Measurements from ENCODE around the gene WDR38. TPM values are rescaled to one million over a fixed set of nuclear protein-coding genes. Genes with fewer than 3 reads are reported as not detected.
"Not testable (repeated sequence)": the region's sequence is repeated elsewhere in the genome, so short reads cannot be mapped to it uniquely, and the experiment has no call there.

Gene WDR38
- total RNA-seq, 1 donor from 2014 or later = not detected

DNA sequence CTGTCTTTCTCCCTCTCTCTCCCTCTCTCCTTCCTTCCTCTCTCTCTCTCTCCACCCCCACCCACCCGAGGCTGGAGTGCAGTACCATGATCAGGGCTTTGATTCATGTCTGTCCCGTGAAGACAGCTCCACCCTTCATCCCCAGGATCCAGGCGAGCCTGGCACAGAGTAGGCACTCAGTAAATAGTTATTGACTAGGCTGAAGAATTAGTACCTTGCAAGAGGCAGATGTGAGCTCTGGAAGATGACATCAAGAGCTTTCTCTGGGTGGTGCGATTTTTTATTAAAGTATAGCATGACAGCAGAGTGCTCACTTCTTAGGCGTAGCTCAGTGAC, 24.0 kb upstream of the WDR38 start:
- Histone ChIP-seq H3K4me3 (no peak overlapping the region), H3K4me1 (peaks cover 34% of the 10 kb centered on the region), H3K9me3 (replicated peaks) (peaks cover 8% of the 10 kb centered on the region), H3K27ac (replicated peaks) (no peak overlapping the region), H3K27me3 (ENCODE audit: low read depth) (no peaks in the 10 kb centered on the region), H3K36me3 (no peaks in the 10 kb centered on the region)
- no peak for DNase-seq
- intact Hi-C loops (cut with micrococcal nuclease) = no loop called here
- TF ChIP-seq, protein P1, sequence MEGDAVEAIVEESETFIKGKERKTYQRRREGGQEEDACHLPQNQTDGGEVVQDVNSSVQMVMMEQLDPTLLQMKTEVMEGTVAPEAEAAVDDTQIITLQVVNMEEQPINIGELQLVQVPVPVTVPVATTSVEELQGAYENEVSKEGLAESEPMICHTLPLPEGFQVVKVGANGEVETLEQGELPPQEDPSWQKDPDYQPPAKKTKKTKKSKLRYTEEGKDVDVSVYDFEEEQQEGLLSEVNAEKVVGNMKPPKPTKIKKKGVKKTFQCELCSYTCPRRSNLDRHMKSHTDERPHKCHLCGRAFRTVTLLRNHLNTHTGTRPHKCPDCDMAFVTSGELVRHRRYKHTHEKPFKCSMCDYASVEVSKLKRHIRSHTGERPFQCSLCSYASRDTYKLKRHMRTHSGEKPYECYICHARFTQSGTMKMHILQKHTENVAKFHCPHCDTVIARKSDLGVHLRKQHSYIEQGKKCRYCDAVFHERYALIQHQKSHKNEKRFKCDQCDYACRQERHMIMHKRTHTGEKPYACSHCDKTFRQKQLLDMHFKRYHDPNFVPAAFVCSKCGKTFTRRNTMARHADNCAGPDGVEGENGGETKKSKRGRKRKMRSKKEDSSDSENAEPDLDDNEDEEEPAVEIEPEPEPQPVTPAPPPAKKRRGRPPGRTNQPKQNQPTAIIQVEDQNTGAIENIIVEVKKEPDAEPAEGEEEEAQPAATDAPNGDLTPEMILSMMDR (IDR thresholded peaks at IDR 0.05; ENCODE audit: borderline replicate concordance) = no peak

DNA sequence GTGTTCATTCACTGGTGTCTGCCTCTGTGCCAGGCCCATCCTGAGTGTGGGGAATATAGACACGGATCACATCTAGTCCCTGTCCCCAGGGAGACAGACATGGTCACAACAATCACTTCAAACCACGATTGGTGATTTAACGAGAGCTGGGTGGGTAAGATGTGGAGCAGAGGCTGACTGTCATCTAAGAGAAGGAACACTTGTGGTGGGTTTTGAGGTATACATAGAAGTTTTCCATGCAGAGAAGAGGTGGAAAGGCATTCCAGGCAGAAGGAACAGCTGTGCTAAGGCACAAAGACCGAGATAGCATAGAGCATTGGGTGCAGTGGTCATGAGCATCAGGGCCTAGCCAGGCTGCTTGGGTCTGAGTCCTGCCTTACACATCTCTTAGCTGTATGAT, 22.7 kb upstream of the WDR38 start:
- no peaks in the 10 kb centered on the region for H3K27me3 ChIP-seq (ENCODE audit: low read depth)
- H3K9me3 ChIP-seq (replicated peaks) = no peaks in the 10 kb centered on the region
- no peaks in the 10 kb centered on the region for H3K36me3 ChIP-seq
- no peak overlapping the region for H3K27ac ChIP-seq (replicated peaks)
- intact Hi-C loops (cut with micrococcal nuclease) = no loop called here
- DNase-seq = no peak
- H3K4me3 ChIP-seq = no peak overlapping the region
- H3K4me1 ChIP-seq = peaks cover 47% of the 10 kb centered on the region
- TF ChIP-seq, protein P1 (IDR thresholded peaks at IDR 0.05; ENCODE audit: borderline replicate concordance) = no peak

DNA sequence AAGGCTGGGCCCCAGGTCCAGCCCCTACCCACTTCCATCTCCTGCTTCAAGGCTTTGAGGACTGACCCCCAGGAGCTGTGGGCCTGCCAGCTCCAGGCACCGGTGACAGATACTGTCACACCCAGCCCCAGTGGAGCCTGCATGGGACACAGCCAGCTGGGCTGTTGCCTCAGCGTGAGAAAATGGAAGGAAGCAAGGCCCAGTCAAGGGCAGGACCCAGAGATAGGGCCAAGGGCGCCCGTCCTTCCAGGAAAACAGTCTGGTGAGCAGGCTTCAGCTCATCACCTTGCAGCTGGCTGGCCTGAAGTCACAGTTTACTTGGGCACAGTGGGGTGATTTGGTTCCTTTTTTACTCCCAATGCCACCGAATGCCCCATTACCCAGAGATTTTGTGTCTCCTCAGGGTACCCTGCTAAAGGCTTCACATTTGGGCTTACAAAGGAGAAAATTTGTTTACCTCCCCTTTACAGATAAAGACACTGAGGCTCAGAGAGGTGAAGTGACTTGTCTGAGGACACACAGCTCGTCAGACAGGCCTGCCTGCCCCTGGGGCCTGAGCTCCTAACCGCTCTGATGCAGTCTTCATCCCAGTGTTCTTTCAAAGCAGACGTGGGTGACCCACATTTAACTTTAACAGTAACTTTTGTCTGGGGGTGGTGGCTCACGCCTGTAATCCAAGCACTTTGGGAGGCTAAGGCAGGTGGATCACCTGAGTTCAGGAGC, 21.5 kb upstream of the WDR38 start:
- TF ChIP-seq, protein P1 (IDR thresholded peaks at IDR 0.05; ENCODE audit: borderline replicate concordance) = no peak
- H3K27me3 ChIP-seq (ENCODE audit: low read depth) = no peaks in the 10 kb centered on the region
- H3K36me3 ChIP-seq = no peaks in the 10 kb centered on the region
- DNase-seq = peak; percentile 81
- H3K4me3 ChIP-seq = no peak overlapping the region
- peaks cover 59% of the 10 kb centered on the region for H3K4me1 ChIP-seq
- intact Hi-C loops (cut with micrococcal nuclease) = no loop called here
- peak overlapping the region; percentile 96 for H3K27ac ChIP-seq (replicated peaks)
- H3K9me3 ChIP-seq (replicated peaks) = no peaks in the 10 kb centered on the region

DNA sequence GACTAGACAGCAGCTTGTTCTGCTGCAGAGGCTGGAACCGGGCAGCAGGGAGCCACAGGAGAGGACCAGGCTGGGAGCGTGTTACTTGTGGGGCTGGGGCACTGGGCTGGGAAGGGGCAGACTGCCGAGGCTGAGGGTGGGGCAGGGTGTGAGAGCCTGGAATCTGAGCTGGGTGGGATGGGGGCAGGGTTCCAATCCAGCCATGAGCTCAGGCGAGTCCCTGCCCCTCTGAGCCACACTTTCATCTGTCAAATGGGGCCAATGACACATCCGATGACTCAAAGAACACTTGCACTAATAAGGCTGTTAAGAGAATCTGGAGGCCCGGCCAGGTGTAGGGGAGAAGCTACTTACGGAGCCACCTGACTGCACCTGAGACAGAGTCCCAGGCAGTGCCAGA, 18.7 kb upstream of the WDR38 start:
- no peak for DNase-seq
- peak overlapping the region; percentile 96 for H3K27ac ChIP-seq (replicated peaks)
- no peaks in the 10 kb centered on the region for H3K27me3 ChIP-seq (ENCODE audit: low read depth)
- H3K4me3 ChIP-seq = peak overlapping the region; percentile 40
- no peaks in the 10 kb centered on the region for H3K9me3 ChIP-seq (replicated peaks)
- no peaks in the 10 kb centered on the region for H3K36me3 ChIP-seq
- TF ChIP-seq, protein P1 (IDR thresholded peaks at IDR 0.05; ENCODE audit: borderline replicate concordance) = no peak
- H3K4me1 ChIP-seq = peaks cover 62% of the 10 kb centered on the region
- intact Hi-C loops (cut with micrococcal nuclease) = no loop called here

DNA sequence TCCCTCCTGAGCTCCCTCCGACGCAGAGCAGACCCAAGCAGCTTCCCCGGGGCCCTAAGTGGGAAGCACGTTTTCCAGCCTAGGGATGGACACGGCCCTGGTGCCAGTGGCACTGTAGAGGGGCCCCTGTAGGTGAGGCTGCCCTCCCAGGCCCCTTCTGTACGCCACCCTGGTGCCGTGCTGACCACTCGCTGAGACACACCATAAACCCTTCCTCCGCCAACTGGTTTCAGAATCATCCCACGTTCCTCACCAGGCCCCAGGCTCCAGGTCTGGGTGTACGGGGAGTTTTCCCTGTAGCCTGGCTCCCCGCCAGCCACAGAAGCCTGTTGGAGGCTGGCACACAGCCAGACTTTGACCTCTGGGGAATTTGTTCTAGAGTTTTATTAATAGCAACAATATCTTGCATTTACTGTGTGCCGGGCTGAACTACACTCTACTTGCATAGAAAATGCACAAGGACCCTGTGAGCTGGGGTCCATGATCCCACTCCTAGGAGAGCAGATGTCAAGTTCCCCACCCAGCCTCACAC, 18.2 kb upstream of the WDR38 start:
- peaks cover 67% of the 10 kb centered on the region for H3K4me1 ChIP-seq
- H3K4me3 ChIP-seq = peak overlapping the region; percentile 40
- TF ChIP-seq, protein P1 (IDR thresholded peaks at IDR 0.05; ENCODE audit: borderline replicate concordance) = no peak

DNA sequence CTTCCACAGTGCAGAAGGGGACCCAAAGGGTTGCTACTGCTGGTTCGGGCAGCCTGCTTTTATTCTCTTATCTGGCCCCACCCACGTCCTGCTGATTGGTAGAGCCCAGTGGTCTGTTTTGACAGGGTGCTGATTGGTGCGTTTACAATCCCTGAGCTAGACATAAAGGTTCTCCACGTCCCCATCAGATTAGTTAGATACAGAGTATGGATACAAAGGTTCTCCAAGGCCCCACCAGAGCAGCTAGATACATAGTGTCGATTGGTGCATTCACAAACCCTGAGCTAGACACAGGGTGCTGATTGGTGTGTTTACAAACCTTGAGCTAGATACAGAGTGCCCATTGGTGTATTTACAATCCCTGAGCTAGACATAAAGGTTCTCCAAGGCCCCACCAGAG, 15.1 kb upstream of the WDR38 start:
- peaks cover 55% of the 10 kb centered on the region for H3K4me1 ChIP-seq
- intact Hi-C loops (cut with micrococcal nuclease); H3K4me3 ChIP-seq; H3K27ac ChIP-seq (replicated peaks); H3K36me3 ChIP-seq; H3K27me3 ChIP-seq (ENCODE audit: low read depth); H3K9me3 ChIP-seq (replicated peaks); DNase-seq: not testable (repeated sequence)

More for the DNA sequence above, 18.2 kb upstream of the WDR38 start:
- Histone ChIP-seq H3K27me3 (ENCODE audit: low read depth) (no peaks in the 10 kb centered on the region), H3K27ac (replicated peaks) (peak overlapping the region; percentile 96), H3K36me3 (no peaks in the 10 kb centered on the region), H3K9me3 (replicated peaks) (no peaks in the 10 kb centered on the region)
- DNase-seq = peak; percentile 90
- intact Hi-C loops (cut with micrococcal nuclease) = no loop called here

GRCh38 chr9:124838567-124839275, 14.5 kb upstream of the WDR38 start:
- H3K36me3 ChIP-seq; H3K27ac ChIP-seq (replicated peaks); intact Hi-C loops (cut with micrococcal nuclease); H3K27me3 ChIP-seq (ENCODE audit: low read depth); DNase-seq; H3K9me3 ChIP-seq (replicated peaks): not testable (repeated sequence)
- peak overlapping the region; percentile 25 for H3K4me3 ChIP-seq
- peaks cover 51% of the 10 kb centered on the region for H3K4me1 ChIP-seq
